ENCODE results near the gene TST. TPM values are rescaled to one million over a fixed set of nuclear protein-coding genes. Genes with fewer than 3 reads are reported as not detected.

The TST gene
- total and polyA plus RNA-seq, 2 of the 8 experiments (the other 6 are each of a cell fraction or from before 2014, with no cell fraction given): 22.6 to 61.6 TPM

DNA sequence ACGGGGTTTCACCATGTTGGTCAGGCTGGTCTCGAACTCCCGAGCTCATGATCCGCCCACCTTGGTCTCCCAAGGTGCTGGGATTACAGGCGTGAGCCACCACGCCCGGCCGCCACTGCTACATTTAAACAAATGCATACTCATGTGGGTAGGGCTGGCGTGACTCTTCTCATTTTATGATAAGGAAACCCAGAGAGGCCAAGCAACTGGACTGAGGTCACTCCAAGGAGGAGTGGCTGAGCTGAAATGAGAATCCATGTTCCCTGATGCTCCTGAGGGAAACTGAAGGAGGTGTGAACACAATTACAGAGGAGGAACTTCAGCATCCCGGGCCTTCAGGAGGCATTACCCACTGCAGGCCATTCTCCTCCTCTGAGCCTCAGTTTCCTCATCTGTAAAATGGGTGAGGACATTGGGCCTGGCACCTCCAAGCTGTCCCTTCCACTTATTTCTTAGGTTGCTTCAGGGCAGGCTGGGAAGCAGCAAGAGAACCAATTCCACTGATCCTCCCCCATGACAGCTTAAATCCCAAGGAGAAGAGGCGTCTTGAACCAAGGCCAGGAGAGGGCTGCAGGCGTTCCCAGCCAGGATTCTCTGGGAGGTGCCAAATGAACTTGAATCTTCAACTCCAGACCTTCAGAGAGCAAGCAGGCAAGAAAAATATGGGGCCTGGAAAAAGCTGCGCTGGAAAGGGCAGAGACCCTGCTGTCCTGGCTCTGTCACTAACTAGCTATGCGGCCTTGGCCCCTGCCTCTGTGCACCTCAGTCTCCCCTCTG lies 2.9 kb downstream of the TST start:
- Histone ChIP-seq H4K20me1 (replicated peaks in 1 of 2; ENCODE audit: control insufficient read depth in 1 of 2, insufficient read depth in 2 of 2, low read length in 2 of 2) (peaks cover 6 to 27% of the 10 kb centered on the region in 2 experiments), H2BK5ac (ENCODE audit: low read depth, low read length) (no peak overlapping the region), H3K79me1 (ENCODE audit: low read depth, low read length) (no peaks in the 10 kb centered on the region; the same call in 1 of the 2 replicates), H2BK120ac (replicated peaks; ENCODE audit: low read depth, low read length) (no peak overlapping the region), H4K8ac (ENCODE audit: extremely low read depth, insufficient read depth, low read length) (no peak overlapping the region), H2BK20ac (ENCODE audit: low read length) (no peak overlapping the region), H3K4me3 (ENCODE audit: extremely low read depth in 1 of 4, insufficient read depth in 2 of 4, low read depth in 3 of 4, low read length in 4 of 4) (no peak overlapping the region), H3K56ac (replicated peaks; ENCODE audit: insufficient read length, low read depth, low read length) (no peak overlapping the region), H3K18ac (ENCODE audit: extremely low read depth, low read length) (no peak overlapping the region), H3K14ac (ENCODE audit: insufficient read length) (no peak overlapping the region), H3K79me2 (ENCODE audit: control insufficient read depth in 1 of 2, insufficient read depth in 2 of 2, low read length in 2 of 2) (peaks cover 0 to 17% of the 10 kb centered on the region in 2 experiments; a peak in 3 of 4 replicates), H3K27me3 (replicated peaks in 1 of 4; ENCODE audit: control insufficient read depth in 3 of 4, extremely low read depth in 1 of 4, insufficient read depth in 3 of 4, low read length in 3 of 4) (no peaks in the 10 kb centered on the region), H3K36me3 (ENCODE audit: control insufficient read depth in 2 of 4, insufficient read depth in 4 of 4, low read length in 3 of 4) (peaks cover 0 to 13% (median 1%) of the 10 kb centered on the region in 4 experiments; a peak in 2 of 8 replicates), H2BK12ac (ENCODE audit: low read depth, low read length) (no peak overlapping the region), H2AK5ac (ENCODE audit: low read depth, low read length) (no peak overlapping the region), H4K5ac (ENCODE audit: insufficient read length, low read depth, low read length) (no peak overlapping the region), H3K23me2 (ENCODE audit: low read depth, low read length) (peaks cover 11% of the 10 kb centered on the region), H3K23ac (ENCODE audit: insufficient read length) (no peak overlapping the region), H3K4ac (replicated peaks; ENCODE audit: insufficient read length, low read depth, low read length) (no peak overlapping the region), H3K27ac (ENCODE audit: low read depth, low read length) (no peak overlapping the region), H3K4me2 (ENCODE audit: insufficient read depth in 1 of 2, low read depth in 2 of 2, low read length in 2 of 2) (no peak overlapping the region), H3K9me3 (ENCODE audit: insufficient read depth in 2 of 2, low read depth in 1 of 2, low read length in 1 of 2) (no peaks in the 10 kb centered on the region), H2BK15ac (ENCODE audit: low read length) (no peak overlapping the region), H3K4me1 (replicated peaks in 1 of 4; ENCODE audit: control insufficient read depth in 3 of 4, insufficient read depth in 4 of 4, low read length in 3 of 4) (peaks cover 0 to 18% (median 7%) of the 10 kb centered on the region in 4 experiments; a peak in 6 of 7 replicates), H3K9ac (replicated peaks in 1 of 4; ENCODE audit: extremely low read depth in 1 of 4, low read depth in 3 of 4, low read length in 3 of 4) (no peak overlapping the region), H4K91ac (replicated peaks; ENCODE audit: insufficient read length, low read length) (no peak overlapping the region), H2AFZ (ENCODE audit: low read length) (no peak overlapping the region)
- ChIA-PET POLR2A (ENCODE audit: partially characterized antibody) (interaction anchor here (0.6 to 1.9 kb wide), 5 partner anchors 10 to 27 kb away, joined by 3 to 8 read pairs (median 3); no protein-coding TSS in a partner anchor), CTCF (ENCODE audit: partially characterized antibody) (interaction anchor here (0.6 to 1.8 kb wide), 8 partner anchors 8 to 258 kb away, joined by 3 to 5 read pairs (median 3); a partner anchor contains a TSS)
- no peak for DNase-seq (ENCODE audit: low read depth in 1 of 2, low spot score in 2 of 2)
- 90% methylated on average over 14 of the region's 14 CpGs; no CpG with 5 or more reads in 1 of the 2 experiments for WGBS, 2 experiments (ENCODE audit: extremely low coverage in 1 of 2, insufficient coverage in 1 of 2, insufficient read length in 1 of 2, insufficient replicate concordance in 2 of 2, low coverage in 1 of 2, low lambda C conversion rate in 2 of 2, missing lambda C conversion rate in 1 of 2)
- no peak for FAIRE-seq
- no peak for TF ChIP-seq TAF1 (IDR thresholded peaks at IDR 0.05; ENCODE audit: low read depth, low read length)
- TF ChIP-seq SP2 (IDR thresholded peaks at IDR 0.05; ENCODE audit: low read length): no peak
- no peak for TF ChIP-seq SIRT6 (IDR thresholded peaks at IDR 0.05; ENCODE audit: low read length)
- TF ChIP-seq JUN (IDR thresholded peaks at IDR 0.05; ENCODE audit: low read depth, low read length): no peak
- no peak for TF ChIP-seq CTBP2 (IDR thresholded peaks at IDR 0.05; ENCODE audit: borderline replicate concordance, insufficient read depth, insufficient read length, low read length)
- TF ChIP-seq RNF2 (IDR thresholded peaks at IDR 0.05; ENCODE audit: borderline replicate concordance, low read depth, low read length, missing control alignments, poor library complexity, severe bottlenecking): no peak
- no peak for TF ChIP-seq TEAD4 (IDR thresholded peaks at IDR 0.05; ENCODE audit: low read depth, low read length)
- TF ChIP-seq SAP30 (IDR thresholded peaks at IDR 0.05; ENCODE audit: insufficient read depth, insufficient replicate concordance, low read length): no peak

Data from H1 (cell line).